ENCODE measurements around the gene ROPN1L.

The ROPN1L gene

GRCh38 chr5:10485897-10486296 lies 44.2 kb downstream of the ROPN1L start:
- H3K4me1 ChIP-seq (ENCODE audit: insufficient read depth, low read length, poor library complexity, severe bottlenecking), result peaks cover 20% of the 10 kb centered on the region
- no peak overlapping the region for H2AFZ ChIP-seq (ENCODE audit: low read length)
- H3K4me3 ChIP-seq (ENCODE audit: low read length, poor library complexity, severe bottlenecking), result no peak overlapping the region
- H4K20me1 ChIP-seq (ENCODE audit: insufficient read depth, low read length, poor library complexity, severe bottlenecking), result no peaks in the 10 kb centered on the region
- no peaks in the 10 kb centered on the region for H3K79me2 ChIP-seq (ENCODE audit: insufficient read depth, low read length)
- TF ChIP-seq EZH2phosphoT487 (IDR thresholded peaks at IDR 0.05; ENCODE audit: borderline replicate concordance) (no peak), CTCF (conservative IDR thresholded peaks at IDR 0.05; ENCODE audit: low read length) (no peak)
- H3F3A ChIP-seq (ENCODE audit: low read depth), result no peaks in the 10 kb centered on the region
- H3K9me3 ChIP-seq (ENCODE audit: insufficient read depth, low read depth, low read length), result no peaks in the 10 kb centered on the region
- no peaks in the 10 kb centered on the region for H3K27me3 ChIP-seq (ENCODE audit: insufficient read depth, low read length, poor library complexity, severe bottlenecking)
- H3K4me2 ChIP-seq (ENCODE audit: low read depth, low read length, poor library complexity, severe bottlenecking), result no peak overlapping the region
- H3K9ac ChIP-seq (ENCODE audit: low read depth, low read length, poor library complexity, severe bottlenecking), result no peak overlapping the region
- no peaks in the 10 kb centered on the region for H3K9me2 ChIP-seq (replicated peaks; ENCODE audit: low read depth, low read length)
- H3K36me3 ChIP-seq (ENCODE audit: insufficient read depth, low read length), result no peaks in the 10 kb centered on the region

DNA sequence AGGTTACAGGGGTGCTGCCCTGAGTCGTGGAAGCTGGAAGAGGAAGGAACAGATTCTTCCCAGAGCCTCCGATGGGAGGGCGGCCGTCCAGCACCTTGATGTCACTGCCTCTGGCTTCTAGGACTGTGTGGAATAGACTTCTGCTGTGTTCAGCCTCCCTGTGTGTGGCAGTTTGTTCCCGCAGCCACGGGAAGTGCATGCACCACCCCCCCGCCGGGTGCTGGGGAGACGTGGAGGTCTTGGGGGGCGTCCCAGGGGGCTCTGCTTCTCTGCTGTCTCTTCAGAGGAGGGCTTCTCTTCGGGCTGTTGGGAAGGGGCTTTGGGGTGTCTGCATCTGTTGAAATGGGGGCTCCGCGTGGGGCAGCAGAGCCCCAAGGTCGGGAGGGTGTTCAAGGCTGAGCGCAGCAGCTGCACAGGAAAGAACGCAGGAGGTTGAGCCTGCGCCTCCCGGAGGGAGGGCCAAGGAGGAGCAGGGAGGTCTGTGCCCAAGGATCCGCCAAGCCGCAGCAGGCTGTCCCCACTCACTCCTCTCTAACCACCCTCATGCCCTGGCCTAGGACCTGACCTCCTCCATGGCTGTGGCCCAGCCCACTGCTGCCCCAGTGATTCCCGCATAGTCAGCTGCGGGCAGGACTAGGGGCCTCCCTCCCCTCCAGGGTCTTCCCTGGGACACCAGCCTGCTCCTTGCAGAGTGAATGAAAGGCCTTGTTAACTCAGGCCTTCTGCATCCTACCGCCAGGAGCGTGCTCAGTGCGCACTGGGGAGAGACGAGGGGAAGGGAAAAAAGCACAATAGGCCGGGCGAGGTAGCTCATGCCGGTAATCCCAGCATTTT lies 45.0 kb downstream of the ROPN1L start:
- Histone ChIP-seq H3K4me1 (ENCODE audit: insufficient read depth, low read length, poor library complexity, severe bottlenecking) (peaks cover 24% of the 10 kb centered on the region), H3K4me2 (ENCODE audit: low read depth, low read length, poor library complexity, severe bottlenecking) (no peak overlapping the region), H3K9ac (ENCODE audit: low read depth, low read length, poor library complexity, severe bottlenecking) (no peak overlapping the region), H3K9me2 (replicated peaks; ENCODE audit: low read depth, low read length) (no peaks in the 10 kb centered on the region), H3K9me3 (ENCODE audit: insufficient read depth, low read depth, low read length) (no peaks in the 10 kb centered on the region), H3K79me2 (ENCODE audit: insufficient read depth, low read length) (no peaks in the 10 kb centered on the region), H3F3A (ENCODE audit: low read depth) (no peaks in the 10 kb centered on the region), H2AFZ (ENCODE audit: low read length) (no peak overlapping the region), H3K27me3 (ENCODE audit: insufficient read depth, low read length, poor library complexity, severe bottlenecking) (no peaks in the 10 kb centered on the region), H3K36me3 (ENCODE audit: insufficient read depth, low read length) (no peaks in the 10 kb centered on the region), H3K4me3 (ENCODE audit: low read length, poor library complexity, severe bottlenecking) (no peak overlapping the region), H4K20me1 (ENCODE audit: insufficient read depth, low read length, poor library complexity, severe bottlenecking) (no peaks in the 10 kb centered on the region)
- TF ChIP-seq CTCF (conservative IDR thresholded peaks at IDR 0.05; ENCODE audit: low read length) (no peak), EZH2phosphoT487 (IDR thresholded peaks at IDR 0.05; ENCODE audit: borderline replicate concordance) (no peak)

DNA sequence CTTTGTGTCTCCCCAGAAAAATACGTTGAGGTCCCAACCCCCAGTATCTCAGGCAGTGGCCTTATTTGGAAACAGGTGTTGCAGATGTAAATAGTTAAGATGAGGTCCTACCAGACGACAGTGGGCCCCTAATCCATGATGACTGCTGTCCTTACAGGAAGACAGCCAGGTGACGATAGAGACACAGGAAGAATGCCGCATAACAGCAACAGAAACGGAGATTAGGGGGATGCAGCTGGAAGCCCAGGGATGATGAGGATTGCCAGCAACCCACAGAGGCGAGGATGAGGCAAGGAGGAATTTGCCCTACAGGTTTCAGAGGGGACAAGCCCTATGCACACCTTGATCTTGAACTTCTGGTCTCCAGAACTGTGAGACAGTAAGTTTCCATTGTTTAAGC lies 46.5 kb downstream of the ROPN1L start:
- TF ChIP-seq CTCF (conservative IDR thresholded peaks at IDR 0.05; ENCODE audit: low read length) (no peak), EZH2phosphoT487 (IDR thresholded peaks at IDR 0.05; ENCODE audit: borderline replicate concordance) (no peak)
- H3K4me3 ChIP-seq (ENCODE audit: low read length, poor library complexity, severe bottlenecking), result no peak overlapping the region
- H3K4me1 ChIP-seq (ENCODE audit: insufficient read depth, low read length, poor library complexity, severe bottlenecking), result peaks cover 24% of the 10 kb centered on the region
- H3K4me2 ChIP-seq (ENCODE audit: low read depth, low read length, poor library complexity, severe bottlenecking), result no peak overlapping the region
- no peaks in the 10 kb centered on the region for H4K20me1 ChIP-seq (ENCODE audit: insufficient read depth, low read length, poor library complexity, severe bottlenecking)
- no peaks in the 10 kb centered on the region for H3K27me3 ChIP-seq (ENCODE audit: insufficient read depth, low read length, poor library complexity, severe bottlenecking)
- H3K79me2 ChIP-seq (ENCODE audit: insufficient read depth, low read length), result no peaks in the 10 kb centered on the region
- H3F3A ChIP-seq (ENCODE audit: low read depth), result no peaks in the 10 kb centered on the region
- no peak overlapping the region for H2AFZ ChIP-seq (ENCODE audit: low read length)
- H3K9me3 ChIP-seq (ENCODE audit: insufficient read depth, low read depth, low read length), result no peaks in the 10 kb centered on the region
- H3K9me2 ChIP-seq (replicated peaks; ENCODE audit: low read depth, low read length), result no peaks in the 10 kb centered on the region
- no peaks in the 10 kb centered on the region for H3K36me3 ChIP-seq (ENCODE audit: insufficient read depth, low read length)
- no peak overlapping the region for H3K9ac ChIP-seq (ENCODE audit: low read depth, low read length, poor library complexity, severe bottlenecking)
